Memory B cell (primary cell): Measurements from ENCODE around the gene TNS3.

Experiments used
- ATAC-seq: fragments of 150-1000 bp; cut with Tn5 transposase; 2 replicates; pipeline ENCODE4 v1.10.0; 2021; ENCODE audit warnings: low read depth, mild to moderate bottlenecking, moderate library complexity
- DNase-seq, 2 donors: peaks; one replicate each; pipeline ENCODE4 v3.0.0; 2022; ENCODE audit warnings: low spot score in 2 of 2
- H3K27ac Mint-ChIP-seq: one replicate; pipeline ENCODE4 v1.8.0; 2022; ENCODE audit warnings: mild to moderate bottlenecking, moderate library complexity, mixed read lengths
- H3K27me3 Mint-ChIP-seq: one replicate; pipeline ENCODE4 v1.8.0; 2022; ENCODE audit warnings: mixed read lengths
- H3K36me3 Mint-ChIP-seq: one replicate; pipeline ENCODE4 v1.8.0; 2022; ENCODE audit warnings: mild to moderate bottlenecking, mixed read lengths
- H3K4me1 Mint-ChIP-seq: one replicate; pipeline ENCODE4 v1.8.0; 2022; ENCODE audit warnings: mixed read lengths
- H3K4me3 Mint-ChIP-seq: one replicate; pipeline ENCODE4 v1.8.0; 2022; ENCODE audit warnings: mild to moderate bottlenecking, moderate library complexity, mixed read lengths
- H3K9me3 Mint-ChIP-seq: one replicate; pipeline ENCODE4 v1.8.0; 2022; ENCODE audit warnings: mixed read lengths

The TNS3 gene

DNA sequence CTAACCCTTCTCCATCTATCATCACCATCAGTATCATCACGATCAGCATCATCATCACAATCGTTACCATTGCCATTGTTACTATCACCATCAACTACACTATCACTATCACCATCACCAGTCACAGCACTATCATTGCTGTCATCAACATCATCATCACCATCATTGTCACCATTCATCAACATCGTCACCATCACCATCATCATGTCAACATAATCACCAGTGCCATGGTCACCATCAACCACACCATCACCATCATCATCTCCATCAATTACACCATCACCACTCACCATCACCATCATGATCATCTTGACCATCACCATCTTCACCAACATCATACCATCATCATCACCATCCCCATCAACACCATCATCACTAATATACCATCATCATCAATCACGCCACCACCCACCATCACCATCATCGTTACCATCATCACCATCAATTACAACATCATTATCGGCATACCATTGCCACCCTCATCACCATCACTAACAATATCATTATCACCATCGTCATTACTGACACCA, 66.5 kb downstream of the TNS3 start:
- Mint-ChIP-seq H3K9me3 (no peaks in the 10 kb centered on the region), H3K4me1 (peaks cover 7% of the 10 kb centered on the region), H3K4me3 (no peak overlapping the region), H3K27me3 (no peaks in the 10 kb centered on the region), H3K27ac (no peak overlapping the region), H3K36me3 (peaks cover 2% of the 10 kb centered on the region)
- ATAC-seq (no peak), DNase-seq (no peak)

DNA sequence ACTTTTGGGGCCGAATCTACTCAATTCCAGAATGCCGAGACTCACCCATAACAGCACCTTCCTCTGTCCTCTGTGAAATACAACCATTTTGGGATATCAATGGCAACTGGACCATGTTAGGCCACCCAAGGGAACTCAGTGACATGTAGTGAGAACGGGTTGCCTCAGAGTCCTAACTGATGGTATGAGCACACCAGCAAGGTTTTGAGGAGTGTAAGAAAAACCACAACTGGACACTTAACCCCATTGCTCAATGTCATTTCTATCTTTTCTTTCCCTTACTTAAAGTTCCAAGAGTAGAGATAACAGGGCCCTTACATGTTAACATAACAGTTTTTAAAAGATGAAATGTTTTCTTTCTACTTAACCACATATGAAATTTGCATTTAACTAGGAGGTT, 67.1 kb downstream of the TNS3 start:
- Mint-ChIP-seq H3K9me3 (no peaks in the 10 kb centered on the region), H3K4me1 (peaks cover 7% of the 10 kb centered on the region), H3K4me3 (no peak overlapping the region), H3K27me3 (no peaks in the 10 kb centered on the region), H3K36me3 (no peaks in the 10 kb centered on the region), H3K27ac (no peak overlapping the region)
- ATAC-seq, result no peak
- no peak for DNase-seq

GRCh38 chr7:47514367-47514766, 67.5 kb downstream of the TNS3 start:
- H3K4me1 Mint-ChIP-seq, result peaks cover 9% of the 10 kb centered on the region

DNA sequence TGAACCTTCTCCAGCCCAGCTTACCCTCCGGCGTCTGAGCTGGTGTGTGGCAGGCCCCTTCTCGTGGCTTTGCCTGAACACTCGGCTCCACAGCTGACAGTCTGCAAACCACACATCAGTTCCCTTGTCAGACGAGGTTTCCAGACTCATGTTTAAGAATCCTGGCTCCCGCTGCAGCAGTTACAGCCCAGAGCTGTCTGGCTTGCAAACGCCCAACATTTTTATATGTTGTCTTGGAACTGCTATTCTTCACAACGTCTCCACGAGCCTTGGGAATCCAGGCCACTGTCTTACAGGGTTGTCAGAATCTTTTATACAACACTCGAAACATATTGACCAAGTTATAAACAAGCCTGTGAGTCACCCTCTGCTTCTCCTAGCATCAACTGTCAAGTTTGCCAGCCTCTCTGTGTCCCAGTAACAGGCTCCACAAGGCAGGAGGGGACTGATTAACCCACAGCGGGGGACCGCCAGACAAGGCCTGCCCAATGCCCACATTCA, 68.1 kb downstream of the TNS3 start:
- Mint-ChIP-seq H3K4me1 (peaks cover 9% of the 10 kb centered on the region), H3K27ac (no peak overlapping the region), H3K9me3 (no peaks in the 10 kb centered on the region), H3K4me3 (no peak overlapping the region), H3K36me3 (peaks cover 5% of the 10 kb centered on the region), H3K27me3 (no peaks in the 10 kb centered on the region)
- no peak for DNase-seq
- no peak for ATAC-seq

More at GRCh38 chr7:47514367-47514766, 67.5 kb downstream of the TNS3 start:
- no peaks in the 10 kb centered on the region for H3K9me3 Mint-ChIP-seq
- no peak overlapping the region for H3K4me3 Mint-ChIP-seq
- no peaks in the 10 kb centered on the region for H3K27me3 Mint-ChIP-seq
- H3K27ac Mint-ChIP-seq, result no peak overlapping the region
- DNase-seq (no peak), ATAC-seq (no peak)
- peaks cover 4% of the 10 kb centered on the region for H3K36me3 Mint-ChIP-seq

- DNase-seq, result no peak
- Mint-ChIP-seq H3K27ac (no peak overlapping the region), H3K27me3 (no peaks in the 10 kb centered on the region), H3K36me3 (peaks cover 7% of the 10 kb centered on the region), H3K4me1 (peaks cover 6% of the 10 kb centered on the region), H3K4me3 (no peak overlapping the region), H3K9me3 (no peaks in the 10 kb centered on the region)
- no peak for ATAC-seq
These were observed 69.3 kb downstream of the TNS3 start for GRCh38 chr7:47512481-47513176.

GRCh38 chr7:47511699-47512370, 70.1 kb downstream of the TNS3 start:
- no peaks in the 10 kb centered on the region for H3K9me3 Mint-ChIP-seq
- ATAC-seq, result no peak

GRCh38 chr7:47510786-47511185, 71.1 kb downstream of the TNS3 start:
- DNase-seq (no peak), ATAC-seq (no peak)
- no peak overlapping the region for H3K4me3 Mint-ChIP-seq
- no peak overlapping the region for H3K27ac Mint-ChIP-seq
- H3K4me1 Mint-ChIP-seq, result peaks cover 8% of the 10 kb centered on the region
- H3K36me3 Mint-ChIP-seq, result peaks cover 16% of the 10 kb centered on the region
- no peaks in the 10 kb centered on the region for H3K27me3 Mint-ChIP-seq
- no peaks in the 10 kb centered on the region for H3K9me3 Mint-ChIP-seq

More at GRCh38 chr7:47511699-47512370, 70.1 kb downstream of the TNS3 start:
- H3K36me3 Mint-ChIP-seq, result peaks cover 10% of the 10 kb centered on the region
- H3K27ac Mint-ChIP-seq, result no peak overlapping the region
- H3K4me1 Mint-ChIP-seq, result peaks cover 5% of the 10 kb centered on the region
- no peaks in the 10 kb centered on the region for H3K27me3 Mint-ChIP-seq
- no peak for DNase-seq
- H3K4me3 Mint-ChIP-seq, result no peak overlapping the region

GRCh38 chr7:47510192-47510591, 71.7 kb downstream of the TNS3 start:
- no peak for ATAC-seq
- H3K4me3 Mint-ChIP-seq, result no peak overlapping the region

DNA sequence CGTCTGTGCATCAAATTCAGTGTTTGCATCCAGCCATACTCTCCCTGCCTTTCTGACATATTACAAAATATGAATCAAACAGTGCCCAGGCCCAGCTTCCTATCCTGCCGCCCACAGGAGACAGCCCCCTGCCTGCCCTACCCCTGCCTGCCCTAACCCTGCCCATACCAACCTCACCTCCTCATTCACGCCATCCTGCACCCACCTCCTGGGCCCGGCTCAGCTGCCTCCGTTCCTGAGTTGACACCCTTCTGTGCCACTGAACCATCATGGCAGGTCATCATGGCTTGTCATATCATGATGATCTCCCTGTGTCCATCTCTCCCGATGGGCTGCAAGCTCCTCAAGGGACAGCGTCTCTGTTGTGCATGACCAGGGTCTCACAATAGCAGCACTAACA, 72.3 kb downstream of the TNS3 start:
- no peak overlapping the region for H3K4me3 Mint-ChIP-seq
- no peaks in the 10 kb centered on the region for H3K27me3 Mint-ChIP-seq
- no peak for DNase-seq
- no peaks in the 10 kb centered on the region for H3K9me3 Mint-ChIP-seq
- H3K27ac Mint-ChIP-seq, result peak overlapping the region; percentile 48
- H3K36me3 Mint-ChIP-seq, result peaks cover 24% of the 10 kb centered on the region
- peaks cover 8% of the 10 kb centered on the region for H3K4me1 Mint-ChIP-seq
- ATAC-seq, result no peak

More at GRCh38 chr7:47510192-47510591, 71.7 kb downstream of the TNS3 start:
- DNase-seq, result no peak
- H3K9me3 Mint-ChIP-seq, result no peaks in the 10 kb centered on the region
- peaks cover 8% of the 10 kb centered on the region for H3K4me1 Mint-ChIP-seq
- no peaks in the 10 kb centered on the region for H3K27me3 Mint-ChIP-seq
- peak overlapping the region; percentile 48 for H3K27ac Mint-ChIP-seq
- peaks cover 20% of the 10 kb centered on the region for H3K36me3 Mint-ChIP-seq

DNA sequence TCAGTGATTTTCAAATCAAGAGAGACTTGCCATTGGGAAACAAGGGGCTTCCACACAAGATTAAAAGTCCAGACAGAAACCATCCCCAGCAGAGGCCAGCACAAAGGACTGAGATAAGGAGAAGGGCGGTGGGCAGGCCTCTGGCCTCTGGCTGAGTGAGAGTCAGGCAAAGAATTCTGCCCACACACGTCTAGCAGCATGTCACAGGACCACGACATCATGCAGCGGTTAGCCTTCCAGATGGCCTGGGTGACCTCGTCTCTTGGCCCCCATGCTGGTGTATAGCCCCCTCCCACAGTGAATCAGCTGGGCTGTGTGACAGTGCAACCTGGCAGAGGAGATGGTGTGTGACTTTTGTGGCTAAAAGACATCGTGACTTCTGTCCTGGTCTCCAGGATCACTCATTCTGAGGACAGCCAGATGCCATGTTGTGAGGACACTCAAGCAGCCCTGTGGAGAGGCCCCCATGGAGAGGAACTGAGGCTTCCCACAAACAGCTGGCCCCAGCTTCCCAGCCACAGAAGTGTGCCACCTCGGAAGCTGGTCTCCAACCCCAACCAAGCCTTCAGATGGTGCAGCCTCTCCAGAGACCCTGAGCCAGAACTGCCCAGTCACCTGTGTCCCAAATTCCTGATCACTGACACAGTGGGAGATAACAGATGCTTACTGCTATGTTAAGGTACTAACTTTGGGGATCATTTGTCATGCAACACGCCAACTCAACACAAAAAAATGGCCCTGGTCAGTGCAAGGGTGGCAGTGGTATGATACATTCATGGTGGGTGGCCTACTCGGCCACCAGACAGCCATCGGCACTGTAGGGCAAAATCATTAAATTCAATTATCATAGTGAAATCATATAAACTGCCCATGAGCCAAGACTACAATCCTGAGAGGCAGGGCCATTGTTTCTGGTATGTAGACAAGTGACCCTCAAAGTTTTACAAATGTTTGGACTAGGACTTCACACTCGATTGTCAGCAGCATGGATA, 73.2 kb downstream of the TNS3 start:
- ATAC-seq (no peak), DNase-seq (no peak)
- no peaks in the 10 kb centered on the region for H3K27me3 Mint-ChIP-seq
- peaks cover 24% of the 10 kb centered on the region for H3K36me3 Mint-ChIP-seq
- H3K27ac Mint-ChIP-seq, result no peak overlapping the region
- peaks cover 8% of the 10 kb centered on the region for H3K4me1 Mint-ChIP-seq
- H3K4me3 Mint-ChIP-seq, result no peak overlapping the region
- H3K9me3 Mint-ChIP-seq, result no peaks in the 10 kb centered on the region

DNA sequence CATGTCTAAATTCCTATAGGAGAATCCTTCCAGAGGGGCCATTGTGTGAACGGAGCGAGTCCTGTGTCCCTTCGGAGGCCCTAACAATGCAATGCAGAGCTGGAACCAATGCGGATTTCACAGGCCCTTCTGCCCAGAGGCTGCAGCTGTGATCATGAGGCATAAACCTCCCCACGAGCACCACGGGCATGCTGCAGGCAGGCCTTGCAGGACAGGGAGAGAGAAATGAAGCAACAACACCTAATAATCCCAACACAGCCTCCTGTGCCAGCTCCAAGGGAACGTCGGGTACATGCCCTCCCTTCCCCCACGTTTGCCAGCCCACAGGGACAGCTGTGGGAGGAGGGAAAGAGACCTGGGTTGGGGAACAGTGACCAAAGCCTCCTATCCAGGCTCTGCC, 74.4 kb downstream of the TNS3 start:
- Mint-ChIP-seq H3K27ac (no peak overlapping the region), H3K36me3 (peaks cover 24% of the 10 kb centered on the region), H3K4me1 (peaks cover 13% of the 10 kb centered on the region), H3K9me3 (no peaks in the 10 kb centered on the region), H3K4me3 (no peak overlapping the region), H3K27me3 (no peaks in the 10 kb centered on the region)
- no peak for ATAC-seq
- DNase-seq, result no peak

GRCh38 chr7:47506382-47507339, 75.2 kb downstream of the TNS3 start:
- H3K27me3 Mint-ChIP-seq, result no peaks in the 10 kb centered on the region
- no peaks in the 10 kb centered on the region for H3K9me3 Mint-ChIP-seq
- peaks cover 24% of the 10 kb centered on the region for H3K36me3 Mint-ChIP-seq
- DNase-seq (no peak), ATAC-seq (no peak)
- H3K4me1 Mint-ChIP-seq, result peaks cover 15% of the 10 kb centered on the region
- H3K4me3 Mint-ChIP-seq, result no peak overlapping the region
- H3K27ac Mint-ChIP-seq, result peak overlapping the region; percentile 50
